ENCODE data around the gene SDK2. TPM values are rescaled to one million over a fixed set of nuclear protein-coding genes. Genes with fewer than 3 reads are reported as not detected.

SDK2 gene
- total RNA-seq, 1 donor from 2014 or later, result 12.3 TPM

DNA sequence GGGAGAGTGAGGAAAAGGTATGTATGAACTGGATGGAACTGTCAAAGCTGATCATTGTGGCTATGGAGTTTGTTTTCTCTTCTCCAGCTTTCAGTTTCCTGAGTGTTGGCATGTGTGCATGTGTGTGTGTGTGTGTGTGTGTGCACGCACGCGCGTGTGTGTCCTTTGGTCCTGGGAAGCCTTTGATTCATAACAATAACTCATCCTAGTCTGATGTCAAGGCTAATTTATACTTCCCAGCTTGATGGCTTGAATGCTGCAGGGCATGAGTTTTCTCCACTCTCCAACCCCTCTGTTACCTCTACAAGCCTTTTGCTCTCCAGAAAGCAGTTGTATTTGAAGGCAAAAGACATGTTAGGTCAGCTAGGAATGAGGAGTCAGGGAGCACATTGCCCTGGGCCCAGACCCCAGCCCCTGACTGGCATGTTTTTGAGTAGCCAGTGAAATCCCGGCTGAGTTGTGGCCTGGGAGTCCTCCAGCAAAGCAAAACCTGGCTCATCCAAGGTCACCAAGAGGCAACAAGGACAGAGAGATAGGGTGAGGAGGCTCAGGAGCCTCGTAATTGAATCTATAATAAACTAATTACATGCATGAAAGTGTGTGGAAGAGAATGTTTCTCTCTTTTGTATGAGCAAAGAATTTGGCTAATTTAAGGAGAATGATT lies 323.5 kb downstream of the SDK2 start:
- Mint-ChIP-seq H3K27ac (ENCODE audit: unreplicated experiment) (no peak overlapping the region), H3K36me3 (ENCODE audit: unreplicated experiment) (no peaks in the 10 kb centered on the region), H3K4me3 (ENCODE audit: unreplicated experiment) (no peak overlapping the region), H3K9me3 (ENCODE audit: unreplicated experiment) (peaks cover 3% of the 10 kb centered on the region), H3K4me1 (ENCODE audit: low read depth, unreplicated experiment) (peaks cover 48% of the 10 kb centered on the region), H3K27me3 (ENCODE audit: unreplicated experiment) (peaks cover 10% of the 10 kb centered on the region)
- no peak for TF ChIP-seq CTCF (IDR thresholded peaks at IDR 0.05; ENCODE audit: partially characterized antibody, unreplicated experiment)
- DNase-seq, result no peak

DNA sequence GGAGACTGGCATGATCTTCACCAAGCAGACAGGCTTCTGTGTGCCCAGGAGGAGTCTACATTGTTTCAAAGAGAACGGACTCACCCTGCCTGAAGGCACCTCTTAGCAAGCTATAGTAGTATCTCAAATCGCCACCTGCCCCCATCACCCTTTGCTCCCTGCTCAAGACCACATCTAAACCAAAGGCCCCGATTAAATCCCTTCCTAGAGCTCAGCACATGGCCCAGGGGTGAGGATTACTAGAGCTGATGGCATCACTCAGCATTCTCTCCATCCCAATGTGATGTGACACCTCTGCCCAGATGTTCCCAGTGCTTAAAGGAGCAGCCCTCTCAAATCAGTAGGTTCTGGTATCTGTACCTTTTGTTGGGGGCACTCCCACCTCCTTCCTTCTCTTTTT lies 324.5 kb downstream of the SDK2 start:
- DNase-seq, result no peak
- peaks cover 8% of the 10 kb centered on the region for H3K27me3 Mint-ChIP-seq (ENCODE audit: unreplicated experiment)
- no peak for TF ChIP-seq CTCF (IDR thresholded peaks at IDR 0.05; ENCODE audit: partially characterized antibody, unreplicated experiment)
- peaks cover 2% of the 10 kb centered on the region for H3K9me3 Mint-ChIP-seq (ENCODE audit: unreplicated experiment)
- H3K4me3 Mint-ChIP-seq (ENCODE audit: unreplicated experiment), result no peak overlapping the region
- peaks cover 39% of the 10 kb centered on the region for H3K4me1 Mint-ChIP-seq (ENCODE audit: low read depth, unreplicated experiment)
- H3K36me3 Mint-ChIP-seq (ENCODE audit: unreplicated experiment), result no peaks in the 10 kb centered on the region
- no peak overlapping the region for H3K27ac Mint-ChIP-seq (ENCODE audit: unreplicated experiment)

- Mint-ChIP-seq H3K27me3 (ENCODE audit: unreplicated experiment) (peaks cover 6% of the 10 kb centered on the region), H3K4me3 (ENCODE audit: unreplicated experiment) (no peak overlapping the region), H3K9me3 (ENCODE audit: unreplicated experiment) (peaks cover 2% of the 10 kb centered on the region), H3K27ac (ENCODE audit: unreplicated experiment) (no peak overlapping the region), H3K36me3 (ENCODE audit: unreplicated experiment) (no peaks in the 10 kb centered on the region), H3K4me1 (ENCODE audit: low read depth, unreplicated experiment) (peaks cover 31% of the 10 kb centered on the region)
- no peak for TF ChIP-seq CTCF (IDR thresholded peaks at IDR 0.05; ENCODE audit: partially characterized antibody, unreplicated experiment)
- DNase-seq, result no peak
These were observed 325.4 kb downstream of the SDK2 start for GRCh38 chr17:73318836-73319235.

DNA sequence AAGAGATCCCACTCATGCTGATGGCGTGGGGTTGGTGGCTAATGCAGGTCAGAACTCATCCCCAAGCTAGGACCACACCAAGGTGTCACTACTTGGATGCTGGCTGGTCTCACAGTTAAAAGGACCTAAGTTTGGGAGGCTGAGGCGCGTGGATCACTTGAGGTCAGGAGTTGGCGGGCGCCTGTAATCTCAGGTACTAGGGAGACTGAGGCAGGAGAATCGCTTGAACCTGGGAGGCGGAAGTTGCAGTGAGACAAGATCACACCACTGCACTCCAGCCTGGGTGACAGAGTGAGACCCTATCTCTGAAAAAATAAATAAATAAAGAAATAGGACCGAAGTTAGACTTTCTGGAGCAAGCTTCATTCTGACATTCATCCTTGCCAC lies 325.8 kb downstream of the SDK2 start:
- H3K9me3 Mint-ChIP-seq (ENCODE audit: unreplicated experiment), result peaks cover 2% of the 10 kb centered on the region
- no peak for TF ChIP-seq CTCF (IDR thresholded peaks at IDR 0.05; ENCODE audit: partially characterized antibody, unreplicated experiment)
- DNase-seq, result no peak
- H3K4me1 Mint-ChIP-seq (ENCODE audit: low read depth, unreplicated experiment), result peaks cover 28% of the 10 kb centered on the region
- H3K27me3 Mint-ChIP-seq (ENCODE audit: unreplicated experiment), result peaks cover 6% of the 10 kb centered on the region
- no peak overlapping the region for H3K4me3 Mint-ChIP-seq (ENCODE audit: unreplicated experiment)
- no peak overlapping the region for H3K27ac Mint-ChIP-seq (ENCODE audit: unreplicated experiment)
- H3K36me3 Mint-ChIP-seq (ENCODE audit: unreplicated experiment), result no peaks in the 10 kb centered on the region

DNA sequence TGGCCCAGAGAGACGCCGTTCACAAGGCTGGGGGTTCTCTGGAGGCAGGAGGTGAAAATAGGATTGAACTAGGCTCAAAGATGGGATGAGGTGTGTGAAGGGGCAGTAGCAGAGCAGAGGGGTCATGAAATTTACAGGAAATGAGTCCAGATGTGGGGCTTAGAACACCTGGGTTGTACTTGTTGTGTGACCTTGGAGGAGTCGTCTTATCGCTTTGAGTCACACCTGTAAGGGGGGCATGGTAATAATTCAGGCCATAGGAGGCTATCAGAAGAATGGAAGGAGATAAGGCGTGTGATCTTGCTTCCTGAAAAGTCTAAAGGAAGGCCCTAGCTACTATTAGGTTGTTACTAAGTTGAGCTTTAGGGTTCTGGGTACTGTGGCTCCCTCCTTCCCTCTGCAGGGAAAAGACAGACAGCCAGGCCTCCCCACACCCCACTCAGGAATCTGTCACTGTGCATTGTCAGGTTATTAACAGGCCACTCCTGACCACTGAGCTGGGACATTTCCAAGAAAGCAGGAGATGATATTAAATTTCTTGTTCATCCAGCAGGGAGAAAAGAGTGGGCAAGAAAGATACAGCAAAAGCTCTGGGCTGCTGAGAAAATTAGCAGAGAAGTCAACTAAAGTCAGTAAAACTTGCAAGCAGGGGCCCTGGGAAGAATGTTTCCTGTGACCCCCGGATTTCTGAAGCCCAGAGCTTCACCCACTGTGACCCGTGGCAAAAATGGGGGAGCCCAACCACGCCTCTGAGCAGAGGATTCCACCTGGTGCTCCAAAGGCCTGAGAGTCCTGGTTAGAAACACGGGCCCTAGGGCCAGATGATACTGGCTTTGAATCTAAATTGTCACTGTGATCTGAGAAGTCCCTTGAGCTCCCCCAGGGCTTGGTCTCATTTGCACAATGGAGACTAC lies 326.5 kb downstream of the SDK2 start:
- H3K9me3 Mint-ChIP-seq (ENCODE audit: unreplicated experiment), result no peaks in the 10 kb centered on the region
- no peak for DNase-seq
- no peak for TF ChIP-seq CTCF (IDR thresholded peaks at IDR 0.05; ENCODE audit: partially characterized antibody, unreplicated experiment)
- peaks cover 27% of the 10 kb centered on the region for H3K4me1 Mint-ChIP-seq (ENCODE audit: low read depth, unreplicated experiment)
- peaks cover 6% of the 10 kb centered on the region for H3K27me3 Mint-ChIP-seq (ENCODE audit: unreplicated experiment)
- peak overlapping the region; percentile 41 for H3K27ac Mint-ChIP-seq (ENCODE audit: unreplicated experiment)
- H3K4me3 Mint-ChIP-seq (ENCODE audit: unreplicated experiment), result no peak overlapping the region
- no peaks in the 10 kb centered on the region for H3K36me3 Mint-ChIP-seq (ENCODE audit: unreplicated experiment)

Measured in glutamatergic neuron (in vitro differentiated cells).